ENCODE data around the gene MYH11.

Gene MYH11

GRCh38 chr16:15776572-15776971, 80.3 kb downstream of the MYH11 start:
- no peak for TF ChIP-seq CTCF (IDR thresholded peaks at IDR 0.05)
- peaks cover 70 to 77% (median 73%) of the 10 kb centered on the region in 3 donors for H3K36me3 ChIP-seq
- intact Hi-C loops (cut with DNase I; ENCODE audit: low total_unique reads) = no loop called here

GRCh38 chr16:15775663-15776304, 81.0 kb downstream of the MYH11 start:
- Histone ChIP-seq H3K9me3 (no peaks in the 10 kb centered on the region), H3K36me3 (peaks cover 70 to 77% (median 73%) of the 10 kb centered on the region in 3 donors), H3K27me3 (no peaks in the 10 kb centered on the region), H3K4me3 (no peak overlapping the region), H3K27ac (peak overlapping the region; percentile 74 to 76), H3K4me1 (peaks cover 0 to 91% (median 56%) of the 10 kb centered on the region in 4 donors)
- intact Hi-C loops (cut with DNase I; ENCODE audit: low total_unique reads) = no loop called here
- no peak for DNase-seq
- no peak for TF ChIP-seq CTCF (IDR thresholded peaks at IDR 0.05)

More at GRCh38 chr16:15776572-15776971, 80.3 kb downstream of the MYH11 start:
- Histone ChIP-seq H3K27me3 (no peaks in the 10 kb centered on the region), H3K4me1 (peaks cover 0 to 90% (median 51%) of the 10 kb centered on the region in 4 donors), H3K4me3 (no peak overlapping the region), H3K27ac (peak overlapping the region; percentile 74 to 76), H3K9me3 (no peaks in the 10 kb centered on the region)
- DNase-seq = no peak

GRCh38 chr16:15775209-15775608, 81.6 kb downstream of the MYH11 start:
- no peak for DNase-seq
- Histone ChIP-seq H3K4me1 (peaks cover 0 to 97% (median 57%) of the 10 kb centered on the region in 4 donors), H3K9me3 (no peaks in the 10 kb centered on the region), H3K27ac (peak overlapping the region; percentile 74 to 76), H3K36me3 (peaks cover 70 to 78% (median 72%) of the 10 kb centered on the region in 3 donors), H3K4me3 (no peak overlapping the region), H3K27me3 (no peaks in the 10 kb centered on the region)
- no peak for TF ChIP-seq CTCF (IDR thresholded peaks at IDR 0.05)
- intact Hi-C loops (cut with DNase I; ENCODE audit: low total_unique reads) = no loop called here

- H3K4me1 ChIP-seq = peaks cover 0 to 99% (median 58%) of the 10 kb centered on the region in 4 donors
Measured at GRCh38 chr16:15773968-15774367, 82.9 kb downstream of the MYH11 start.

GRCh38 chr16:15772579-15773293, 84.1 kb downstream of the MYH11 start:
- no peaks in the 10 kb centered on the region for H3K27me3 ChIP-seq
- TF ChIP-seq CTCF (IDR thresholded peaks at IDR 0.05) = no peak
- H3K9me3 ChIP-seq = no peaks in the 10 kb centered on the region
- H3K27ac ChIP-seq = peak overlapping the region; percentile 74 to 76
- peaks cover 0 to 93% (median 51%) of the 10 kb centered on the region in 4 donors for H3K4me1 ChIP-seq
- H3K4me3 ChIP-seq = no peak overlapping the region
- H3K36me3 ChIP-seq = peaks cover 67 to 78% (median 72%) of the 10 kb centered on the region in 3 donors
- intact Hi-C loops (cut with DNase I; ENCODE audit: low total_unique reads) = loop anchor here (5.0 kb wide), 1 partner anchor 75 kb away; no protein-coding TSS in a partner anchor
- no peak for DNase-seq

More at GRCh38 chr16:15773968-15774367, 82.9 kb downstream of the MYH11 start:
- Histone ChIP-seq H3K27me3 (no peaks in the 10 kb centered on the region), H3K9me3 (no peaks in the 10 kb centered on the region), H3K36me3 (peaks cover 68 to 78% (median 73%) of the 10 kb centered on the region in 3 donors), H3K27ac (peak overlapping the region; percentile 74 to 76), H3K4me3 (no peak overlapping the region)
- DNase-seq = no peak
- no peak for TF ChIP-seq CTCF (IDR thresholded peaks at IDR 0.05)
- intact Hi-C loops (cut with DNase I; ENCODE audit: low total_unique reads) = loop anchor here (5.0 kb wide), 1 partner anchor 73 kb away; no protein-coding TSS in a partner anchor

Measured in tibial artery (tissue), 4 donors.